ENCODE results near the gene TRIM47. TPM values are rescaled to one million over a fixed set of nuclear protein-coding genes. Genes with fewer than 3 reads are reported as not detected.

The TRIM47 gene
- total RNA-seq, 6 experiments from 2014 or later, result 9.1 to 27.0 (median 21.5) TPM

DNA sequence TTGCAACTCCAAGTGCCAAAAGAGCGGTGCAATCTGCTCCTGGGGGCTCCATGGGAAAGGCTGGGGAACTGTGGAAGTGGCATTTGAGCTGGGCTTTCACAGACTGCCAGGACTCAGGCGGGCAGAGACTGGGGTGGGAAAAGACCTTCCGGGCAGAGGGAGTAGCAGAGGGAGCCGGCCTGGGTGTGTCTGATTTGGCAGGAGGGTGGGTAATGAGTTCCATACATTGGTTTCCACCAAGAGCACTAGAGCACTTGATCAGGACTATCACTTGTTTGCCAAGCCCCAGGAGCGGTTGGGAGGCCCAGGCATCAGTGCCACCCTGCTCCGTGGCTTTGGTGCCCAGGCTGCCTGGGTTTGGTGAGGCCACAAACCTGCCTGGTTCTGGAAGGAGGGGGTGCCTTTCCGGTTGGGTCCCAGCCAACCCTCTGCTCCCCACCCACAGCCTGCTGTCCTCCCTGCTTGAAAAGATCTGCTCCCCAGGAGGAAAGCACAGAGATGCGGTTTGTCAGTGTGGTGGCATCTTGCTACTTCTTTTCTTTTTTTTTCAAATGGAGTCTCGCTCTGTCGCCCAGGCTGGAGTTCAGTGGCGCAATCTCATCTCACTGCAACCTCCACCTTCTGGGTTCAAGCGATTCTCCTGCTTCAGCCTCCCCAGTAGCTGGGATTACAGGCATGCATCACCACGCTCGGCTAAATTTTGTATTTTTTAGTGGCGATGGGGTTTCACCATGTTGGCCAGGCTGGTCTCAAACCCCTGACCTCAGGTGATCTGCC lies 3.5 kb upstream of the TRIM47 start:
- intact Hi-C loops (cut with DNase I), result no loop called here

DNA sequence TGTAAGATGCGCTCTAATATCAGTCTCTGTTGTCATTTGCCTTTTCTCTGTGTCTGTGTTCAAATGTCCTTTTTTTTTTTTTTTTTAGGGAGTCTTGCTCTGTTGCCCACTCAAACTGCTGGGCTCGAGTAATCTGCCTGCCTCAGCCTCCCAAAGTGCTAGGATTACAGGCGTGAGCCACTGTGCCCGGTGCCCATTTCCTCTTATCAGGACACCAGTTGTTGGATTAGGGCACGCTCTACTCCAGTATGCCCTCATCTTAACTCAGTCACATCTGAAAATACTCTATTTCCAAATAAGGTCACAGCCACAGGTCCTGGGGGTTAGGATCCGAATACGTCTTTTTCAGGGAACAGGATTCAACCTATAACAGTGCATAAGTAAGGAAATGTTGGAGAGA lies 1.9 kb upstream of the TRIM47 start:
- Histone ChIP-seq H3K27me3 (no peaks in the 10 kb centered on the region), H3K36me3 (no peaks in the 10 kb centered on the region), H3K4me1 (peaks cover 0 to 27% (median 7%) of the 10 kb centered on the region in 4 donors), H3K9me3 (no peaks in the 10 kb centered on the region), H3K4me3 (no peak overlapping the region), H3K27ac (no peak overlapping the region)
- ATAC-seq (no peak), DNase-seq (no peak)
- 79% methylated on average over 6 of the region's 7 CpGs for WGBS (ENCODE audit: insufficient coverage, low coverage, low lambda C conversion rate, missing lambda C conversion rate)
- no peak for TF ChIP-seq CTCF (IDR thresholded peaks at IDR 0.05)
- TF ChIP-seq POLR2A (IDR thresholded peaks at IDR 0.05), result no peak
- intact Hi-C loops (cut with DNase I), result no loop called here

More for the DNA sequence above, 3.5 kb upstream of the TRIM47 start:
- TF ChIP-seq POLR2A (IDR thresholded peaks at IDR 0.05) (no peak), CTCF (IDR thresholded peaks at IDR 0.05) (no peak)
- no peak for ATAC-seq
- no peak overlapping the region for H3K27ac ChIP-seq
- H3K9me3 ChIP-seq, result no peaks in the 10 kb centered on the region
- WGBS (ENCODE audit: insufficient coverage, low coverage, low lambda C conversion rate, missing lambda C conversion rate), result 90% methylated on average over 8 of the region's 15 CpGs
- no peaks in the 10 kb centered on the region for H3K36me3 ChIP-seq
- H3K27me3 ChIP-seq, result no peaks in the 10 kb centered on the region
- H3K4me1 ChIP-seq, result peaks cover 0 to 12% (median 0%) of the 10 kb centered on the region in 4 donors
- DNase-seq, result no peak
- H3K4me3 ChIP-seq, result no peak overlapping the region

- Histone ChIP-seq H3K36me3 (peaks cover 0 to 7% (median 0%) of the 10 kb centered on the region in 4 donors), H3K4me1 (peaks cover 0 to 33% (median 9%) of the 10 kb centered on the region in 4 donors)
Observed at GRCh38 chr17:75877752-75878173, 618 bp downstream of the TRIM47 start.

More at GRCh38 chr17:75877752-75878173, 618 bp downstream of the TRIM47 start:
- Histone ChIP-seq H3K27me3 (no peaks in the 10 kb centered on the region), H3K27ac (peak overlapping the region; percentile 67 to 89 (median 76)), H3K4me3 (peak overlapping the region; percentile 61 to 70 (median 66)), H3K9me3 (no peaks in the 10 kb centered on the region)
- ATAC-seq (peak; percentile 19 to 71 (median 54)), DNase-seq (peak; percentile 76 to 83 (median 83))
- WGBS (ENCODE audit: insufficient coverage, low coverage, low lambda C conversion rate, missing lambda C conversion rate), result 0% methylated on average over 8 of the region's 56 CpGs
- intact Hi-C loops (cut with DNase I), result no loop called here
- TF ChIP-seq CTCF (IDR thresholded peaks at IDR 0.05) (peak; percentile 27 to 44 (median 36)), POLR2A (IDR thresholded peaks at IDR 0.05) (no peak)
